NCI-H187 treated with DMSO at 0.1 percent for 48 hours (cell line): ENCODE data around the gene NCOR2.
A peak's percentile ranks its signal among the peaks of the same experiment; 100 is the strongest.

Source experiments
- DNase-seq: peaks from one replicate; lab custom pipeline; 2025; lab: John Stamatoyannopoulos, UW

The NCOR2 gene

GRCh38 chr12:124525927-124526692 lies 41.3 kb downstream of the NCOR2 start:
- DNase-seq, result no peak

DNA sequence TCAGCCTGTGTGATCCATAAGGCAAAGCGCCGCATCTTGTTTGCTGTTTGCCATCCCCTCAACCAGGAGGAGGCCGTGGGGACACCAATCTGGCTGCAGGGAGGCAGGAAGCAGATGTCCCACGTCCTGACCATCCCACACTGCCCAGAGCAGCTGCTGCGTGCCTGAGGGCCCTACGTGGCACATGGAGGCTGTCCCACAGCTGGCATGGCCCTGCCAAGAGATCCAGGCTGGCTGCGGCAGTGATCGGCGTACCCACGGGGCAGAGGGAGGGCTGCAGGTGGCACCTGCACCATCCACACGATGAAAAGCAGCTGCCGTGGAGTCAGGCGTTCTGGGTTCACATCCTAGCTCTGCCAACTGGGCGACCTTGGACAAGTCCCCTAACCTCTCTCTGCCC lies 42.0 kb downstream of the NCOR2 start:
- no peak for DNase-seq

- no peak for DNase-seq
Measured at GRCh38 chr12:124524231-124524925, 43.0 kb downstream of the NCOR2 start.

DNA sequence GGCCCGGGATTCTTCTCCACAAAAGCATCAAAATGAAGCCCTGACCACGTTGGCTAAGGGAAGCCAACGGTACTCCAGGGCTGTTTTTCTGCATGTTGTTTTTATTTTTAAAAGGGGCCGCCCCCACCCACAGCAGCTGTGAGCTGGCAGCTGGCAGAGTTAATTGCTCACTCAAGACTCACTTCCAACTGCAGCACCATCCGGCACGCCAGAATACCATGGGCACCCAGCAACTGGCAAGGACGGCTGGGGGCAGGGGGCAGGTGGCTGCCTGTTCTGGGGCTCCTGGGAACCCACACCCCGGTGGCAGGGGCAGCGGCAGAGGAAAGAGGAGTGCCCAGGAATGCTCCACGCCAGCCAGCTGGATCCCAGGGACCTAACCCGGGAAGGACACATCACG lies 44.3 kb downstream of the NCOR2 start:
- no peak for DNase-seq

DNA sequence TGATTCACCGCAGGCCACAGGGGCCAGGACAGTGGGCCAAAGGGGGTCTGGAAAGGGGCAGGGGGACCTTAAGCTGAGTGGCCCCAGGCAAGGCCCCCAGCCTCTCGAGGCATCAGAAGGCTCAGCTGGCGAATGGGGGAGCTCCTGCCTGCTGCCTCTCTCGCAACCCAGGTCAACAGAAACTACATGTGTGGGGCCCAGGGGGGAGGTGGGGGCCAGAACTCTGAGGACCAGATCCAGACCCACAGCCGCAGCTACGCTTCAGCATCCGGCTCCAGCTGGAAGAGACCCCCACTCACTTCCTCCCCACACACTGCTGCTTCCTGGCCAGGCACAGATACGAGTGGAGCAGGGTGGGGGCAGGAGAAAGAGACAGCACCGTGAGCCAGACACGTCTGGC lies 46.5 kb downstream of the NCOR2 start:
- DNase-seq, result no peak

GRCh38 chr12:124520265-124520701 lies 47.1 kb downstream of the NCOR2 start:
- DNase-seq, result no peak

- DNase-seq, result no peak
Measured at GRCh38 chr12:124519746-124520145, 47.7 kb downstream of the NCOR2 start.

DNA sequence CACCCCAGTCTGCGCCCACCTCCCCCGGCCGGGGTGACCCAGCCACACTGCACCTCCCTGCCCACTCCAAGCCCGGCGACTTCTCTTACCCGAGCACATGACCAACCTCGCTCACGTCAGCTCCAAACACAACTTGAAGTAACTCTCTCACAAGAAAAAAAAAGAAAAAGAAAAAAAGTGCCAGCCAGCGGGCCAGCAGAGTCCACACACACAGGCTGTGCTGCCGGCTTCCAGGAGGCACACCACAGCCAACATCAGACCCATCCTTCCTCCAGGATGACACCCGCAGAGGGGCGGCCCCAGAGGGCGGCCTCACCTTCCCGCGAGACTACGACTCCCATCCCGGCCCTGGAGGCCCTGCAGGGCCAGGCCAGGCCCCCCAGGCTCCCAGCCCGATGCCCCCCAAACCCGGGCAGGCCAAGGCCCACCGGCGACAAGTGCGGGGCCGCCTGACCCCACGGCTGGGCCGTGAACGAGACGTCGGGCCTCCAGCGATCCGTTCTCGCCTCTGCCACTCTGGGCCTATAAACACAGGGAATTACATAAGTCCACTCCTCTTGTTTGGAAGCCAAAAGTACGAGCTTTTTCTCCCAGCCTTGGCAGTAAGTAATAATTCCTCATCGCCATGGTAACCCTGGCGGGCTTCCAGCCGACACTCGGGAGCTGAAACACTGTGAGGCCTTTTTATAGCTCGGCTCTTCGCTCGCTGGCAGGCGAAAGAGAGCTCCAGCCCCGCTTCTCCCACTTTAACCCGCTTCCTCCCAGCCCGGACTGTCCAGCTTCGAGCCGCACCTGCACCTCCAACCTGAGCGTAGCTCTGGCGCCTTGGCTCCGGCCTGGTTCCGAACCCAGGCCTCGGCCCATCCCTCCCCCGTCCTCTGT lies 49.1 kb downstream of the NCOR2 start:
- peak; percentile 90 for DNase-seq
